GM11168 (cell line): Measurements from ENCODE around the gene SYPL2.
"Not testable (repeated sequence)": the region's sequence is repeated elsewhere in the genome, so short reads cannot be mapped to it uniquely, and the experiment has no call there.

Experiments
- in situ Hi-C: fragments of 300-500 bp; cut with MboI; formaldehyde crosslinking; loops from one replicate; pipeline ENCODE4 v1.12.0; 2022; ENCODE audit warnings: low sequenced_read_pairs; ENCODE audit not compliant: unreplicated experiment

The SYPL2 gene

GRCh38 chr1:109466452-109467300, at the start of gene SYPL2:
Gene SYPL2 (plus strand): TSS chr1:109466546. CDS start chr1:109466844, 298 bp downstream.
- in situ Hi-C loops: no loop called here

- in situ Hi-C loops: no loop called here
Observed at GRCh38 chr1:109423498-109423897, 42.8 kb upstream of the SYPL2 start.

GRCh38 chr1:109425391-109426280, 40.7 kb upstream of the SYPL2 start:
- in situ Hi-C loops: no loop called here

GRCh38 chr1:109426281-109427170, 39.8 kb upstream of the SYPL2 start, which contains the start of gene PSMA5:
Gene PSMA5 (minus strand): TSS chr1:109426448. CDS start chr1:109426330, 118 bp downstream.
- in situ Hi-C loops: no loop called here

GRCh38 chr1:109427171-109427467, 39.2 kb upstream of the SYPL2 start:
- in situ Hi-C loops: no loop called here

GRCh38 chr1:109432336-109432735, 34.0 kb upstream of the SYPL2 start:
- in situ Hi-C loops: no loop called here

- in situ Hi-C loops: no loop called here
Observed at GRCh38 chr1:109433322-109433721, 33.0 kb upstream of the SYPL2 start.

- in situ Hi-C loops: no loop called here
Observed at GRCh38 chr1:109434484-109434883, 31.9 kb upstream of the SYPL2 start.

GRCh38 chr1:109438798-109439297, 27.5 kb upstream of the SYPL2 start:
- in situ Hi-C loops: no loop called here

- in situ Hi-C loops: no loop called here
Observed at GRCh38 chr1:109441069-109441468, 25.3 kb upstream of the SYPL2 start.

- in situ Hi-C loops: no loop called here
Observed at GRCh38 chr1:109443476-109443875, 22.9 kb upstream of the SYPL2 start.

GRCh38 chr1:109444346-109444745, 22.0 kb upstream of the SYPL2 start:
- in situ Hi-C loops: no loop called here

- in situ Hi-C loops: not testable (repeated sequence)
Observed at GRCh38 chr1:109445949-109446695, 20.2 kb upstream of the SYPL2 start.

GRCh38 chr1:109447524-109447923, 18.8 kb upstream of the SYPL2 start:
- in situ Hi-C loops: no loop called here

GRCh38 chr1:109454497-109455133, 11.7 kb upstream of the SYPL2 start:
- in situ Hi-C loops: no loop called here

GRCh38 chr1:109457819-109458218, 8.5 kb upstream of the SYPL2 start:
- in situ Hi-C loops: no loop called here

GRCh38 chr1:109466125-109466451, 258 bp upstream of the SYPL2 start:
- in situ Hi-C loops: no loop called here

GRCh38 chr1:109467301-109467777, 993 bp downstream of the SYPL2 start:
- in situ Hi-C loops: no loop called here

- in situ Hi-C loops: no loop called here
Observed at GRCh38 chr1:109468061-109468460, 1.7 kb downstream of the SYPL2 start.
